HCT116 (cell line): ENCODE results near the gene CDH4. TPM values are rescaled to one million over a fixed set of nuclear protein-coding genes. Genes with fewer than 3 reads are reported as not detected.

ENCODE experiments used
- ATAC-seq: fragments of 200-7000 bp; cut with Tn5 transposase; 2 replicates; pipeline ENCODE4 v1.9.1; 2020; ENCODE audit warnings: mild to moderate bottlenecking, moderate library complexity
- BruUV-seq: library from RNA; stranded (reverse); fragments of 400-500 nt; replicated peaks from 2 replicates; lab custom pipeline; 2021; lab: Mats Ljungman, UMichigan
- CTCF ChIA-PET: fragments of 300-600 bp; sonication (Branson Sonifier 250); formaldehyde crosslinking; loops from one replicate; lab custom pipeline; 2021; ENCODE audit warnings: antibody characterized with exemption; lab: Charles Lee
- POLR2A ChIA-PET: fragments of 300-600, 350-600 bp; sonication (Branson Sonifier 250); formaldehyde crosslinking; loops from one replicate; lab custom pipeline; 2021; ENCODE audit warnings: antibody characterized with exemption; lab: Charles Lee
- RAD21 ChIA-PET, 2 experiments: fragments of 300-600 bp; sonication (Branson Sonifier 250); formaldehyde crosslinking; loops; one replicate each; lab custom pipeline; 2023; ENCODE audit warnings: low total read pairs in 2 of 2; ENCODE audit not compliant: uncharacterized antibody in 2 of 2, unreplicated experiment in 2 of 2, low non-redundant PET in 1 of 2; lab: Charles Lee
- DNase-seq: peaks from one replicate; pipeline ENCODE4 v3.0.0-alpha.2; 2010; ENCODE audit warnings: low read depth, low spot score
- H2AFZ ChIP-seq: fragments of 200-600 bp; shearing (Covaris generic), sonication (generic); 2 replicates; pipeline ENCODE4 v1.6.1; 2017; ENCODE audit warnings: low read depth, mixed run types, mixed read lengths, antibody characterized with exemption, low read length; ENCODE audit not compliant: poor library complexity, severe bottlenecking
- H3K27ac ChIP-seq: 2 replicates; pipeline ENCODE4 v1.5.1; 2012; ENCODE audit warnings: low read depth, low read length
- H3K27me3 ChIP-seq: fragments of 200-600 bp; sonication (generic); 2 replicates; pipeline ENCODE4 v1.6.1; 2016; ENCODE audit warnings: mixed run types, low read length, mixed read lengths; ENCODE audit not compliant: insufficient read depth
- H3K36me3 ChIP-seq, 2 experiments: fragments of 200-500 bp in 1 of 2; fragments of 200-600 bp in 1 of 2; sonication (Bioruptor generic) in 1 of 2; sonication (generic) in 1 of 2; 2 replicates each; pipeline versions ENCODE4 v1.5.1 to v1.6.1; 2014 to 2016; ENCODE audit warnings: low read length in 2 of 2, inconsistent platforms in 1 of 2, mixed read lengths in 1 of 2, mixed run types in 1 of 2; ENCODE audit not compliant: insufficient read depth in 2 of 2, control insufficient read depth in 1 of 2
- H3K4me1 ChIP-seq, 2 experiments: fragments of 200-600 bp in 1 of 2; sonication (generic) in 1 of 2; 2 replicates each; pipeline versions ENCODE4 v1.5.1 to v1.6.1; 2012 to 2017; ENCODE audit warnings: low read length in 2 of 2, inconsistent platforms in 1 of 2, mild to moderate bottlenecking in 1 of 2, mixed read lengths in 1 of 2, mixed run types in 1 of 2, moderate library complexity in 1 of 2; ENCODE audit not compliant: insufficient read depth in 2 of 2, control insufficient read depth in 1 of 2
- H3K4me2 ChIP-seq: fragments of 200-600 bp; sonication (generic); 2 replicates; pipeline ENCODE4 v1.6.1; 2017; ENCODE audit warnings: mixed run types, low read length, mixed read lengths
- H3K4me3 ChIP-seq, 2 experiments: fragments of 200-600 bp in 1 of 2; sonication (generic) in 1 of 2; replicated peaks in 1 of 2; 2 replicates each; pipeline ENCODE4 v1.5.1; 2011 to 2016; ENCODE audit warnings: low read length in 2 of 2, control low read depth in 1 of 2, low read depth in 1 of 2, mild to moderate bottlenecking in 1 of 2, mixed read lengths in 1 of 2, mixed run types in 1 of 2
- H3K79me2 ChIP-seq: fragments of 200-600 bp; sonication (generic); 2 replicates; pipeline ENCODE4 v1.6.1; 2017; ENCODE audit warnings: mild to moderate bottlenecking, mixed run types, low read length, moderate library complexity, mixed read lengths; ENCODE audit not compliant: insufficient read depth
- H3K9ac ChIP-seq: fragments of 200-600 bp; sonication (generic); 2 replicates; pipeline ENCODE4 v1.6.1; 2016; ENCODE audit warnings: low read length, mixed read lengths
- H3K9me2 ChIP-seq: fragments of 200-600 bp; sonication (generic), shearing (Covaris generic); 2 replicates; pipeline ENCODE4 v1.6.1; 2017; ENCODE audit warnings: mixed run types, mild to moderate bottlenecking, moderate library complexity; ENCODE audit not compliant: insufficient read depth
- H3K9me3 ChIP-seq, 2 experiments: fragments of 200-500 bp in 1 of 2; fragments of 200-600 bp in 1 of 2; sonication (Bioruptor generic) in 1 of 2; sonication (generic) in 1 of 2; 2 replicates each; pipeline ENCODE4 v1.6.1; 2014 to 2017; ENCODE audit warnings: low read length in 2 of 2, mixed read lengths in 2 of 2, inconsistent platforms in 1 of 2, low read depth in 1 of 2, mild to moderate bottlenecking in 1 of 2, mixed run types in 1 of 2, moderate library complexity in 1 of 2; ENCODE audit not compliant: control insufficient read depth in 1 of 2, insufficient read depth in 1 of 2
- H4K20me1 ChIP-seq: fragments of 200-600 bp; sonication (generic), shearing (Covaris generic); 2 replicates; pipeline ENCODE4 v1.6.1; 2017; ENCODE audit warnings: mixed run types, mild to moderate bottlenecking, moderate library complexity; ENCODE audit not compliant: insufficient read depth
- ATF3 ChIP-seq: IDR thresholded peaks from 2 replicates; pipeline ENCODE4 v1.6.1; 2012
- CEBPB ChIP-seq: IDR thresholded peaks from 2 replicates; pipeline ENCODE4 v1.6.1; 2012; ENCODE audit warnings: low read depth
- EZH2 ChIP-seq: fragments of 200-600 bp; sonication (generic); IDR thresholded peaks from 2 replicates; pipeline ENCODE4 v1.6.1; 2017; ENCODE audit warnings: antibody characterized with exemption, mixed run types
- EZH2phosphoT487 ChIP-seq: fragments of 200-600 bp; IDR thresholded peaks from 2 replicates; pipeline ENCODE4 v1.6.1; 2018; ENCODE audit warnings: antibody characterized with exemption, borderline replicate concordance
- FOSL1 ChIP-seq: IDR thresholded peaks from 2 replicates; pipeline ENCODE4 v1.6.1; 2012; ENCODE audit warnings: low read depth
- JUND ChIP-seq: IDR thresholded peaks from 2 replicates; pipeline ENCODE4 v1.6.1; 2012
- MAX ChIP-seq: IDR thresholded peaks from 2 replicates; pipeline ENCODE4 v1.6.1; 2012
- POLR2A ChIP-seq: IDR thresholded peaks from 2 replicates; pipeline ENCODE4 v1.7.0; 2011; ENCODE audit warnings: borderline replicate concordance; ENCODE audit not compliant: insufficient read depth, insufficient read length; ENCODE audit errors: extremely low read depth
- TCF7L2 ChIP-seq: IDR thresholded peaks from 2 replicates; pipeline ENCODE4 v1.7.0; 2011; ENCODE audit warnings: borderline replicate concordance, inconsistent platforms; ENCODE audit not compliant: insufficient read depth, insufficient read length; ENCODE audit errors: extremely low read depth
- ZBTB33 ChIP-seq: IDR thresholded peaks from 2 replicates; pipeline ENCODE4 v1.6.1; 2011; ENCODE audit warnings: mild to moderate bottlenecking, low read length, moderate library complexity; ENCODE audit not compliant: insufficient replicate concordance; ENCODE audit errors: extremely low read depth
- ZFX ChIP-seq: fragments of 450-650 bp; IDR thresholded peaks from 2 replicates; pipeline ENCODE4 v1.6.1; 2017
- ZNF274 ChIP-seq: fragments of 200-500 bp; sonication (Bioruptor generic); IDR thresholded peaks from 2 replicates; pipeline ENCODE4 v1.6.1; 2014; ENCODE audit warnings: mild to moderate bottlenecking, low read depth, low read length, inconsistent platforms
- intact Hi-C: fragments of 100-400 bp; cut with micrococcal nuclease; formaldehyde crosslinking; loops from 2 replicates; pipeline ENCODE4 v1.10.0; 2022
- total RNA-seq: library from RNA; stranded (reverse); gene quantifications from one replicate; pipeline ENCODE4 v1.2.1, GENCODE V29; 2021; ENCODE audit not compliant: unreplicated experiment

Gene CDH4
- total RNA-seq, 1 experiment from 2014 or later = not detected

GRCh38 chr20:61566691-61567090, 314.6 kb downstream of the CDH4 start:
- BruUV-seq = no TSS peak
- Histone ChIP-seq H2AFZ (no peak overlapping the region), H3K9ac (no peak overlapping the region), H4K20me1 (no peaks in the 10 kb centered on the region), H3K27ac (no peak overlapping the region), H3K79me2 (no peaks in the 10 kb centered on the region), H3K9me3 (no peaks in the 10 kb centered on the region), H3K27me3 (peaks cover 3% of the 10 kb centered on the region), H3K4me3 (no peak overlapping the region), H3K9me2 (no peaks in the 10 kb centered on the region)
- ATAC-seq (no peak), DNase-seq (no peak)
- RAD21 ChIA-PET = no interaction called here
- TF ChIP-seq EZH2phosphoT487 = no peak
- TF ChIP-seq ZBTB33 = no peak
- no peak for TF ChIP-seq POLR2A
- TF ChIP-seq ZFX = no peak
- no peak for TF ChIP-seq TCF7L2
- TF ChIP-seq MAX = no peak
- TF ChIP-seq FOSL1 = no peak
- no peak for TF ChIP-seq EZH2
- TF ChIP-seq ZNF274 = no peak
- no peak for TF ChIP-seq JUND
- no peak for TF ChIP-seq ATF3
- no peak for TF ChIP-seq CEBPB
- TF ChIP-seq, all 23 proteins: peak for 0
- ChIA-PET CTCF (no interaction called here), POLR2A (no interaction called here)
- Histone ChIP-seq H3K4me1 (no peaks in the 10 kb centered on the region), H3K36me3 (no peaks in the 10 kb centered on the region), H3K4me2 (no peak overlapping the region)
- intact Hi-C loops = no loop called here
